Activated CD4-positive, CD25-positive, alpha-beta regulatory T cell (primary cell): ENCODE data around the gene SMIM33.
"Not testable (repeated sequence)": the region's sequence is repeated elsewhere in the genome, so short reads cannot be mapped to it uniquely, and the experiment has no call there.

Source experiments
- DNase-seq, 4 experiments: peaks; one replicate each; lab custom pipeline; 2025; lab: John Stamatoyannopoulos, UW

Gene SMIM33

DNA sequence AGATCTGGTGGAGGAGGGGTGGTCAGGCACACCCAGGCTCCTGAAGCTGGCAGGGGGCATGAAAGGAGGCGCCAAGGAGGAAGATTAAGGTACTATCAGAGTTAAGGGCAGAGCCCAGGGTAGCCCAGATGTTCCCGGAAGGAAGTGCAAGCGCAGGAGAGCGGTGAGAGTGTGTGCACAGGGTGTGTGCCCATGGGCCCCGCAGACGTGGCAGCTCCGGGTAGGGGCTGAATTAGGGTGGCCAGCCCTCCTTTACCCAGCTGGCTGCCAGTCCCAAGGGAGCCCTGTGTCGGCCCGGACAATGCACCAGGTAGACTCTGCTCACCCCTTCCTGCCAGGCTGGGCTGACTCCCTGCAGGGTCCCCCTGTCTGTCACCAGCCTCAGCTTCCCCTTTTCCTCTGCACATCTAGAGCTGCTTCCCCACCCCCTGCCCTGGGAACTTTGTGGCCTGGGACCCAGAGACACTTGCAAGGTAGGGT is at the start of gene SMIM33:
Gene SMIM33, plus strand, starts transcription at position 184 of the 480 bp plus-strand sequence. Its CDS starts 118 bp downstream, at position 302.
- no peak for DNase-seq

DNA sequence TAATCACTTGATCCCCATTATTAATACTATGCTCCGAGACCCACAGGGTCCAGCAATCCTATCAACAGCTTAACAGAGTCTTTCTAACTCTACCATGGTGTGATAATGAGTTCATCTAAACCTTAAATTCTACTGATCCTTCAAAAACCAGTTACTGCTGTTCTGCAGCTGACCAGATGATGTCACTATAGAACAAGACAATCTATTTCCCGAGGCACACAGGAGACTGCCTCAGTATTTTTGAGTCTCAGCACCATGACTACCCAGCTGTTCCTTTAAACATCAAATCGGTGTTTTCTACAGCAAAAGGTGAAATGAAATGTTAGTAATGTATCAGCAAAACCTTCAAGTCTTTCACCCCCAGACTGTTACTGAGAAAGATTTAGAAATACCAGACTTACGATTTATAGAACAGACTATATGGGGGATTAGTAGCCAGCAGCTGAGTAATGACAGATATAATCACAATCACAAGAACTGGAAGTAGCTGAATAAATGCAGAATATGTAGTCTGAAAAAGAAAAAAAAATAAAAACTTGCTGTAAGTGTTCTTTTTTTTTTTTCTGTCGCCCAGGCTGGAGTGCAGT is 48.4 kb upstream of the SMIM33 start:
- peak in 2 of 4 experiments; percentile 12 to 16 for DNase-seq

DNA sequence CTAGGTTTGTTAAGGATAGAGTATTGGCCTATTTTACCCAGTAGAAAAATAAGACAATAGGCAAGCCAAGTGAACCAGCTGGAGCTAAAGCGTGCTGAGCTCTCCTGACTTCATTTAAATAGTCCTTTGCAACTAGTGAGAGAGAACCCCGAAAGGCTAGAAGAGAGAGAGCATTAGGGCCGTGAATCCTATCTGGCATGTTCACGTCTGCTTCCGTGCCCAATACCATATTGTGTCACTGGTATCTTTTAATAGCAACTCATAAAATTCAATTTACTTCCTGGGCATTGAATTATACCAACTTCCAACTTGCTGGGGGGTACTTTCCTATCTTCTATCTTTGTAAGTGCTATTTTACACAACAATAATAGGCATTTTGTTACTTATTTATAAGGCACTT is 45.3 kb upstream of the SMIM33 start:
- DNase-seq, result no peak

DNA sequence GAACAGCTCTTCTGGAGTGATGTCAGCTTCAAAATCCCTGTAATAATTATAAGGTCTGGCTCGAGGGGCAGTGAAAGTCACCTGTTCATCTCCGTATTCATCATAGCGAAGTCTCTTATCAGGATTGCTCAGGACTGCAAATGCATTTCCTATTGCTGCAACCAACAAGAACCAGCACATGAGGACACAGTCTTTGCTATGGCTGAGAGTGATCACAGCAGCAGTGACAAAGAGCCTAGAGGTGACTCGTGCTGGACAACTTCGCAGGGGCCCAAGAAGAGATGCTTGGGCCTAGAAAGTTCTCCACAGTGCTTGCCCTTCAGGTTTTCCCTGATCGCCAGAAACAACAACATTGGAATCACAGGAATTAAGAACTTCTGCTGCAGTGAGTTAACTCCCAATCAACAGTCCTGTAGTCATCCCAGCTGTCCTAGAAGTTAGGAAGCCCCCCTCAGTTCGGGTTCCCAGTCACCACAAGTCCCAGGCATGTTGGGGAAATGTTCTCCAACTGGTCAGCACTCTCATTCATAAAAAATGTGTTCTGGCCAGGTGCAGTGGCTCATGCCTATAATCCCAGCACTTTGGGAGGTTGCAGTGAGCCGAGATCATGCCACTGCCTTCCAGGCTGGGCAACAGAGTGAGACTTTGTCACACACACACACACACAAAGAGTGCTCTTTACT is 44.5 kb upstream of the SMIM33 start:
- DNase-seq, result no peak

DNA sequence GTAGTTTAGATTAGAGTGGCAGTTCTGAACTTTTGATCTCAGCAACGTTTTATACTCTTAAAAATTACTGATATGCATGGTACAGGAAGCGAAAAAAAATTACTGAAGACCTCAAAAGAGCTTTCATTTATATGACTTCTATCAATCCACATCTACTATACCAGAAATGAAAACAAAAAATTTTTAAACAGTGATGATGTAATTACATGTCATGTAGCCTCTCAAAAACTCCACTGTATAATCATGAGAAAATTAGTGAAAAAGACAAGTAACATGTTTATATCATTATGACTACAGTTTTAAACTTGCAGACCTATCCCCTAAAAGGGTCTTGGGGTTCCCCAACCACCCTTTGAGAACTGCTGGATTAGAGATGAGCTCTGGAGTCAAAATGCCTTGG is 40.8 kb upstream of the SMIM33 start:
- DNase-seq, result no peak

DNA sequence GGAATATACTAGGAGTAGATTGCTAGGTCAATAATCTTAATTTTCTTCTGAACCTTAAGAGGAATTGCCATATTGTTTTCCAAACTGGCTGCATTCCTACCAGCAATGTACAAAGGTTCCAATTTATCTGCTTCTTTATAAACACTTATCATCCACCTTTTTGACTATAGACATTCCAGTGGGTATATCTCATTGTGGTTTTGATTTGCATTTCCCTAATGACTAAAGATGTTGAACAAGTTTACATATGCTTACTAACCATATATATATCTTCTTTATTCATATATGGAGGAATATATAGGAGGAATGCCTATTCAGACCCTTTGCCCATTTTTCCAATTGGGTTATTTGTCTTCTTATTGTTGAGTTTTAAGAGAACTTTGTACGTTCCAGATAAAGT is 39.1 kb upstream of the SMIM33 start:
- no peak for DNase-seq

DNA sequence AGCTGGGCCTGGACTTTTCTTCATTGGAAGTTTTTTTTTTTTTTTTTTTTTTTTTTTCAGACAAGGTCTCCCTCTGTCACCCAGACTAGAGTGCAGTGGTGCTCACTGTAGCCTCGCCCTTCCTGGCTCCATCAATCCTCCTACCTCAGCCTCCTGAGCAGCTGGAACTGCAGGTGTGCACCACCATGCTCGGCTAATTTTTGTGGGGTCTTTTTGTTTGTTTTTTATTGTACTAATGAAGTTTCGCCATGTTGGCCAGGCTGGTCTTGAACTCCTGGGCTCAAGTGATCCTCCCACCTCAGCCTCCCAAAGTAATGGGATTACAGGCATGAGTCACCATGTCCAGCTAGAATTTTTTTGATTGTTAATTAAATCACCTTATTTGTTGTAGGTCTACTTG is 35.1 kb upstream of the SMIM33 start:
- DNase-seq, result no peak

DNA sequence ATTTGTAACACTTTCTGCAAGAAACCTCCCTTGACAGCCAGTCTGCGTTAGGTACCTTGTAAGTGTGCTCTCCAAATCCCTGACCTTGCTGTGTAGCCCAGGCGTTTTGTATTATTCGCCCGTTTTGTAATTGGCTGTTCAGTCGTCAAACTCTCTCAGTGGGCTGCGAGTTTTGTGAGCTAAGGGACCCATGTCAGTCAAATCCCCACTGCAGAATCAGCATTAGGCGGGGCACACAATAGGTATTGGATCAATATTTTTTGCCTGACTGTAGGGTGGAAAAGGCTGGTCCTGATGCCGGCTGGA is 32.1 kb upstream of the SMIM33 start:
- DNase-seq, result no peak

DNA sequence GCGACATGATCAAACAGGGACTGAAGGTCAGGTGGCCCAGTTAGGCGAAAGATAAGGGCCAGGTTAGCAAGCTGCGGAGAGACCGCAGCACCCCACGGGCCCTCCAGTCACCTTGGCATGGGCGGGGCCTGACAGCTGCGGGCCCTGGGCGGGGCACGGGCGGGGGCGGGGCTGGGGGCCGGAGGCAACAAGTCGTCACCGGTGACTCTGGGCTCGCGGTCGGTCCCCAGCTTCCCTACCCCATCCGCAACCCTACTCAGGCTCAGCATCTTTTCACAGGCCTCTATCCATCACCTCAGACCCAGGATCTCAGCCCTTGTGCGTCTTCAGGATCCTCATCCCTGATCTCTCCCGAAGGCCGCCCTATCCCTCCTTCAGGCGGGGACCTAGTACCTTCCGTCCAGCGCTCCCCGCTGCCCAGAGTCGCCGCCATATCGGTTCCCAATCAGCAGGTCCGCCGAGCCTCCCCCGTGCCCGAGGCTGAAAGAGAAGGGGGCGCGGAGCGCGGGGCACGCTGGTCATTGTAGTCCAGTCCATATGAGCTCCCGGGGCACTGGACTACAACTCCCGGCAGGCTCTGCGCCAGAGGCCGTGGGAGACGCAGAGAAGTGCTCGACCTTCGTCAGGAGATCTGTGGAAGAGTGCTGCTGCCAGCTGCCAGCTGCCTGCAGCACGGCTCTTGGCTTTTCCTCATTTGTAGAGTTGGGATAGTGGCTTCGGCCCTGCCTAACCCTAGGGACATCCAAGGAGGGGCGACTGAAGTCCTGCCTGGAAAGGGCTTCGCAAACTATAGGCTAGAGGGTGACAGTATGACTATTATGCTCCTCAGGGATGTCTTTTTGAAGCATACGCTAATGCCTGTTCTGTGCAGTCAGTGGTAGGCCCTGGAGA is 31.5 kb upstream of the SMIM33 start, which contains the start of gene DNAJC18:
Gene DNAJC18, minus strand, starts transcription at position 513 of the 891 bp plus-strand sequence. Its CDS starts 80 bp downstream, at position 433.
- peak; percentile 81 to 87 (median 84) for DNase-seq

DNA sequence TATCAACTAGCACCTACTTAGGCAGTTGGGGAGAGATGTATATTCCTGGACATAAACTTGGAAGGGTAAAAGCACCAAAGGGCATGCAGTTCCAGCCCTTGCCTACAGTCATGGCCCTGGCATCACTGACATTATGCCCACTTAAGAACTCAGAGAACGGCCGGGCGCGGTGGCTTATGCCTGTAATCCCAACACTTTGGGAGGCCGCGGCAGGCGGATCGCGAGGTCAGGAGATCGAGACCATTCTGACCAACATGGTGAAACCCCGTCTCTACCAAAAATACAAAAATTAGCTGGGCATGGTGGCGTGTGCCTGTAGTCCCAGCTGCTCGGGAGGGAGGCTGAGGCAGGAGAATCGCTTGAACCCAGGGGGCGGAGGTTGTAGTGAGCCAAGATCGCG is 30.4 kb upstream of the SMIM33 start:
- DNase-seq, result not testable (repeated sequence)

DNA sequence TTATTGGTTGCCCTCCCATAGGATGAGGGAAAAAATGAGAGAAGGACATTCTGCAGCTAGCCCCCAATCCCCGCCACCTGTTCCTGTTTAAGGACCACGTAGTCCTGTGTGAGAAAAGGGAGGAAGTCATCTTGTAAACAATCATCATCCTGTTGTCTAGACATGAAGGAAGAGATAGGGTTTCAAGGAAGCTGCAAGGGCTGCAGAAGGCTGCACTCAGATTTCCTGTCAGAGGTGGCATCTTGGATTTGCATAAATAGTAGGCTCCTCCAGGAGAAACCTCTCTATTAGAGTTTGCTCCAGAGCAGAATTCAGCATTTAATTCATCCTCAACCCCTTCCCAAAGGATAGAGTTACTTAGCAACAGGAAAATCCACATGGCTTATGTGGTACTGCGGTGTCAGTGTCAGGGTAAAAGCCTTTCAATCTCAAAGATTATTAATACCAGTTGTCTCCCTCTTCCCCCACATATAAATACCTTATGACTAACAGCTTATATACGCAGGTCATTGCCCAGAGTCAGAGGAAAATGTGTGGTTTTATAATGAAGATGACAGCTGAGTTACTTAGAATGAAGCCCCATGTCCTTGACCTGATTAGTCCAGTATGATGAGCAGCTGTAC is 26.9 kb upstream of the SMIM33 start:
- no peak for DNase-seq

DNA sequence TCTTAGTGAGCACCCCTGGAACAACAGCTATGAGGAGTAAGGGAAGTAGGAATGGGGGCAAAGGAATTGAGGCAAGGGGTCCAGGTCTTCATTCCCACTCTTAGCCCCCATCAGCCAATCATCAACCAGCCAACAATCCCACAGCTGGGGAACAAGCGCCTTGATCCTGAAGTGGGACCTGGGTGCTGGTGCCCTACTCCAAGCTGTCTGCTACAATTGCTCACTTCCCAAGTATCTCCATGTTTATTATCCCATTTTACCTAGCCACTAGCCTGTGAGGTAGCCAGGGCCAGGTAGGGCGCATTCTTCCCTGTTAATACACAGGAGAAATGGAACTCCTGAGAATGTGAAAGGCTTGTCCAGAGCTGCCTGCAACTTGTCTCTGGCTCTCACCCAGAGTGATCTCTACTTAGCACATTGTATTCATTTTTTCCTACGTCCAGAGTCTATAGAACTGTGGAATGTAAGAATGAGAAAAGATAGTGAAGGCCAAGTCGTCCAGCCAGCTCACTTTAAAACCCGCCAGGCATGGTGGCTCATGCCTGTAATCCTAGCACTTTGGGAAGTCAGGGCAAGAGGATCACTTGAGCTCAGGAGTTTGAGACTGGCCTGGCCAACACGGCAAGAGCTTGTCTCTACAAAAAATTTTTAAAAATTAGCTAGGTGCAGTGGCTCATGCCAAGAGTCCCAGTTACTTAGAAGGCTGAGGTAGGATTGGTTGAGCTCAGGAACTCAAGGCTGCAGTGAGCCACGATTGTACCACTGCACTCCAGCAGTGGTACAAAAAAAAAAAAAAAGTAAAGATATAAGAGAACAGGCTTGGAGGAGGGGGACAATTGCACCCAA is 25.3 kb upstream of the SMIM33 start:
- no peak for DNase-seq

DNA sequence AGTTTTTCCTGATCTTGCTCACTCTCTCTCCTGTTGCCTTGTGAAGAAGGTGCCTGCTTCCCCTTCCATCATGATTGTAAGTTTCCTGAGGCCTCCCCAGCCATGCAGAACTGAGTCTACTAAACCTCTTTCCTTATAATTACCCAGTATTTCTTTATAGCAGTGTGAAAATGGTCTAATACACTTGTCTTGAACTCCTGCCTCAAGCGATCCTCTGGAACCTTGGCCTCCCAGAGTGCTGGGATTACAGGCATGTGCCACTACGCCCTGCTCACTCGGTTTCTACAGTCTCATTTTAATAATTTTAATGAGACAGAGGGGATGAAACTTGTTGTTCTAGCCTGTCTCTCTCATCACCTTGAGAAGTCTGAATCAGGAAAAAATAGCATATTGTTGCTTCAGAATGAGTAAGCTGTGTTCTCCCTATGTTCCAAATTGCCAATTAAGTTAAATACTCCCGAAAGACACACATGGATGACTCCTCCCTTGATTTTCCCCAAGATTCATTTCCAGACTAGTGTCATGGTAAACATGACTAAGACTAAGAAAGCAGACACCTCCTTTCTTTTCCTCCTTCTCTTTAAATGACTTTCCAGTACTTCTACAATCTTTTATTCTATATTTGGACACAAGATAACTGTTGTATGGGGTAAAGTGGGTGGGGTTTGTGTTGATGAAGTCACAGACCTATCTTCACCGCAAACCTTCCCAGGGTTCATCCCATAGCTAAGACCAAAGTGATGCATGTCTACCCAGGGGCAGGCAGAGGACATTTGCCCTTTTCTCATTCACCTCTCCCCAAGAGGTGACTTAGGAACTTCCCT is 23.6 kb upstream of the SMIM33 start:
- DNase-seq, result no peak

DNA sequence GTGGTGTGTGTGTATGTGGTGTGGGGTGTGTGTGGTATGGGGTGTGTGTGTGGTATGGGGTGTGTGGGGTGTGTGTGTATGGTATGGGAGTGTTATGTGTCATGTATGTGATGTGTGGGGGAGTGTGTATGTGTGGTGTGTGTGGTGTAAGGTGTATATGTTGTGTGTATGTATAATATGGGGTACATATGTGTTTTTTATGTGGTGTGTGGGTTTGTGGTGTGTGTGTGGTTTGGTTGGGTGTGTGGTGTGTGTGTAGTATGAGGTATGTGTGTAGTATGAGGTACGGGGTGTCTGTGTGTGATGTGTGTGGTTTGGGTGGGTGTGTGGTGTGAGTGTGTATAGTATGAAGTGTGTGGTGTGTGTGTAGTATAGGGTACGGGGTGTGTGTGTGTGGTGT is 19.6 kb upstream of the SMIM33 start:
- no peak for DNase-seq

DNA sequence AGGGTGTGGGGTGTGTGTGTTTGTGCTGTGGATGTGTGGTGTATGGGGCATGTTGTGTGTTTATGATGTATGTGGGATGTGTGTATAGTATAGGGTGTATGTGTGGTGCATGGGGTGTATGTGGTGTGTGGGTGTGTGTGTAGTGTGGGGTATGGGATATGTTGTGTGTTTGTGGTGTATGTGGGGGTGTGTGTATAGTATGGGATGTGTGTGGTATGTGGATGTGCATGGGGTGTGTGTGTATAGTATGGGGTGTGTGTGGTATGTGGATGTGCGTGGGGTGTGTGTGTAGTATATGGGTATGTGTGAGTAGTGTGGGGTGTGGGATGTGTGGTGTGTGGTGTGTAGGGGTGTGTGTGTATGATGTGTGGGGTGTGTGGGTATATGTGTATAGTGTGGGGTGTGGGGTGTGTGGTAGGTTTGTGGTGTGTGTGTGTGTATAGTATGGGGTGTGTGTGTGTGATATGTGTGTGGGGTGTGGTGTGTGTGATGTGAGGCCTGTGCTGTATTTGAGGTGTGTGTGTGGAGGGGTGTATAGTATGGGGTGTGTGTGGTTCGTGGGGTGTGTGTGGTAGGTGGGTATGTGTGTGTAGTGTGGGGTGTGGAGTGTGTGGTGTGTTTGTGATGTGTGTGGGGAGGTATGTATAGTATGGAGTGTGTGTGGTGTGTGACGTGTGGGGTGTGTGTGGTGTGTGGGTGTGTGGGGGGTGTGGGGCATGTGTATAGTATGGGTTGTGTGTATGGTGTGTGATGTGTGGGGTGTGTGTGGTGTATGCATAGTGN is 18.7 kb upstream of the SMIM33 start:
- no peak for DNase-seq

DNA sequence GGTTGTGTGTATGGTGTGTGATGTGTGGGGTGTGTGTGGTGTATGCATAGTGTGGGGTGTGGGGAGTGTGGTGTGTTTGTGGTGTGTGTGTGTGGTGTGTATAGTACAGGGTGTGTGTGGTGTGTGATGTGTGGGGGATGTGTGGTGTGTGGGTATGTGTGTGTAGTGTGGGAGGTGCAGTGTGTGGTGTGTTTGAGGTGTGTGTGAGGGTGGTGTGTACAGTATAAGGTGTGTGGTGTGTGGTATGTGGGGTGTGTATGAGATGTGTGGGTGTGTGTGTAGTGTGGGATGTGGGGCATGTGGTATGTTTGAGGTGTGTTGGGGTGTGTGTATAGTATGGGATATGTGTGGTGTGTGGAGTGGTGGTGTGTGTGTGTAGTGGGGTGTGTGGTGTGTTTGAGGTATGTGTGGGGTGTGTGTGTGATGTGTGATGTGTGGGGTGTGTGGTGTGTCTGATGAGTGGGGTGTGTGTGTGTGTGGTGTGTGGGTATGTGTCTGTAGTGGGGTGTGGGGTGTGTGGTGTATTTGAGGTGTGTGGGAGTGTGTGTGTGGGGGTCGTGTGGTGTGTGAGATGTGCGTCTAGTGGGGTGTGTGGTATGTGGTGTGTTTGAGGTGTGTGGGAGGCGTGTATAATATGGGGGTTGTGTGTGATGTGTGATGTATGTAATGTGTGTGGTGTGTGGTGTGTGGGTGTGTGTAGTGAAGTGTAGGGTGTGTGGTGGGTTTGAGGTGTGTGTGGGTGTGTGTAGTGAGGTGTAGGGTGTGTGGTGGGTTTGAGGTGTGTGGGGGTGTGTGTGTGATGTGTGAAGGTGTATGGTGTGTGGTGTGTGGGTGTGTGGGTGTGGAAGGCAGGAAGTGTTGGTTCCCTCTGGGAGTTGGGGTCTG is 16.9 kb upstream of the SMIM33 start:
- DNase-seq, result no peak

DNA sequence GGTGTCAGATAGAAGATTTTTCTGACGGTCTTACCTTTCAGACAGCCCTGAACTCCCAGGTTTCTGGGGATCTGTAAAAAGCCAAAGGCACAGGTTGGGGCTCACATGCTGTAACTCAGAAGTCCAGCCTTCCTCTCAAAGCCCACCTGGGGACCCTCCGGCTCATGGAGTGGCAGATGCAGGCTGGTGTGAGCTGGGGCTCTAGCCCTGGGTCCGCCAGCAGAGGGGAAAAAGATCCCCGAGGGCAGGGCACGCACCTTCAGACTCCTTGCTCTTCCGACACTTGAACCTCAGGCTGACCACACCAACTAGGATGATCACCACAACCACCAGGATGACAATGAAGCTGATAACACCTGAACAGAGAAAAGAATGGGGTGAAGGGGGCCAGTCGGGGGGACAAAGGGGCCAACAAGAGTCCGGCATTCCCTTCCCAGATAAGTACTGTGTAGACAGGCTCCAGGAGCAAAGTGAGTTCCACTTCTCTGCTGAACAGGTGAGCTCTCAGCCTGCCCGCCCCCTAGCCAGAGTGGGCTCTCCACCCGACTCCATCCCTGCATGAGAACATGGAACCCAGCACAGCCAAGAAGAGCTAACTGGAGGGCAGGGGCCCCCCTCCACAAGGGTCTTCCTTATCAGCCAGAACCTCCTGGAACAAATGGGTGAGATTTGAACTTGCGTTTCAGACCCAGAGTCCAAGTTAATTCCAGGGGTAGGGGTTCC is 16.1 kb upstream of the SMIM33 start:
- DNase-seq, result no peak

DNA sequence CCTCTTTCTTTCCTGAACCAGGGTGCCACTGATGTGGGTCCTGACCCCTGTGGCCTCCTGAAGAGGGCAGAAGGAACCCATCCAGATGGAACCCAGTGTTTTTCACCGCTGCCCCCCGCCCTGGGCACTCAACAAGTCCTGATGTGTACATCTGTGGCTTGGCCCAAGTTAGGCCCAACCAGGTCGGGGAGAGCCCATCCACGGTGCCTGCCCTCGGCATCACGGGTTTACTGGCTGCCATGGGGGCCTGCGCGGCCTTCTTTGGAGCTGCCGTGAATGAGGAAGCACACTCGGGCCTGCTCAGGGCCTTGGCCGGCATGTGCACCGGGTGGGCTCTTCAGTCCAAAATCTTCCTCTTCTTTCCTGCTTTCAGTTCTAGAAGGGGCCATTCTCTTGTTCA is 14.0 kb upstream of the SMIM33 start:
- no peak for DNase-seq
